ENCODE measurements around the gene SLC25A39.

Gene SLC25A39

DNA sequence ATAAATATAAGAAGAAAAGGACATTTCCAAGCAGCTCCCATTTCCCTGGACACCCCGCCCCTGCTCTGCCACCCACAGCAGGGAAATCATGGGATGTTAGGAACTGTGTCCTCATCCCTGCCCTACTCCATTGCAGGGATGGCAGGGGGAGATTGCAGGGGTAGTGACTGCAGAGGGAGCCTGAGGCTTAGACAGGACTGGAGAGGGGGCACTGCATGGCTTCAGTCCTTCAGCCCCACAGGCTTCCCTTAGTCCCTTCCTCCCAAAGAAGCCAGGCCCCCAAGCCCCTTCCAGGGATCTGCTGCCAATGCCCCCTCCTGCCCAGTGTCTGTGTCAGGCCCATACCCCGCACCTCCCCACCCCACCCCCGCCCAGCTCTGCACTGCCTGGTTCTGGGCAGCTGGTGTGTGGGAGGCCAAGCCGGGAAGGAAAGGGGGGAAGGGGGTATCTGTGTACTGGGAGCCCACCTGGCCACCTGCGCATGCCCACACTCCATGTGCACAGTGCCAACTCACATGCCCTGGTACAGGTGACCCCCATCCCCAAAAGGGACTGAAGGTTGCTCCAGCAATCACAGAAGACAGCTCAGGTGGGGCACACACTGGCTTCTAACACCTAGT is 13.0 kb downstream of the SLC25A39 start:
- DNase-seq: no peak

DNA sequence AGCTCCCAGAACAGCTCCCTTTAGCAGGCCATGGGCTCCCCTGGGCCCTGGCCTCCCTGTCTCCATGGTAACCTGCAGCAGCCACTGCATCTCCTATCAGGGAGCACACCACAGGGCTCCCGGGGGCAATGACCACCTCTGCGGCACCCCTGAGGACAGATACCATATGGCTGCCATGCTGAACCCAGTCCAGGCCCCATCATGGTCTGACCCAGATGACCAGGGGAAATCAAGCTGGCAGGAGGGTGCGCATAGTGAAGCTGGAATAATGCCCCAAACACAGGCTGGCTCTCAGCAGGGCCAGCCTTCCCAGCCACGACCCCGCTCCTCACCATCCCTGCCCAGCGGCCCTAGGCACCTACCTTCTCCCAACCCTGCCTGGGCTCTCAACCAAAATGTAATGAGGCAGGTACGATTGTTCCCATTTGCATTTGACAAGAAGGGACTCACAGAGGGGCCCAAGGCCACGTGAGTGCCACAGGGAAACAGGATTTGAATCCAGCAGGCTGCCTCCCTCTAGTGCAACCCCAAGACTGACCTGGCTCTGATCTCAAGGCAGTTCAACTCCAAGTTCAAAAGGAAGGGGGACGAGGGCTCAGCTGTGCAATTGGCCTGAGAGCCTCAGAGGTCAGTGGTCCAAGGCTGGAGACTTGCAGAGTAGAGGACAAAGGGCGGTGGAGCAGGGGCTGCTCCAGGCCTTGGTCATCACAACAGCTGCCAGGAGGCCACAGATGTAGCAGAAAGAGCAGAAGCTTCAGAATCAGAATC is 13.8 kb downstream of the SLC25A39 start:
- no peak for DNase-seq

DNA sequence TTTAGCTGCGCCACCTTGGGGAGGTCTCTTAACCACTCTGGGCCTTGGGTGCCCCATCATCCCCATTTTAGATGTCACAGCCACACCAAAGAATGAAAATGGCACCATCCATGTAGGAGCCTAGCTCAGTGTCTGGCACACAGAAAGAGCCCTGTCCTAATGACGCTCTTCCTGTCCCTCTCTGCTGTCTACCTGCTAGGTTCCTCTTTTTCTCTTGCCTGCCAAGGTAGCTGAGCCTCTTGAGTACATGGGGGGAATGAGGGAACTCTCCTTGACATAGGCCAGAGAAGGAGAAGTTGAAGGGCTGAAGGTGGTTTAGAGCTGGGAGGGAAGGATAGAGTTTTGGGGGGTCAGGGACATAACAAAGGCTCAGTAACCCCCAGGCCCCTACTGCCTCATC is 14.4 kb downstream of the SLC25A39 start:
- no peak for DNase-seq

DNA sequence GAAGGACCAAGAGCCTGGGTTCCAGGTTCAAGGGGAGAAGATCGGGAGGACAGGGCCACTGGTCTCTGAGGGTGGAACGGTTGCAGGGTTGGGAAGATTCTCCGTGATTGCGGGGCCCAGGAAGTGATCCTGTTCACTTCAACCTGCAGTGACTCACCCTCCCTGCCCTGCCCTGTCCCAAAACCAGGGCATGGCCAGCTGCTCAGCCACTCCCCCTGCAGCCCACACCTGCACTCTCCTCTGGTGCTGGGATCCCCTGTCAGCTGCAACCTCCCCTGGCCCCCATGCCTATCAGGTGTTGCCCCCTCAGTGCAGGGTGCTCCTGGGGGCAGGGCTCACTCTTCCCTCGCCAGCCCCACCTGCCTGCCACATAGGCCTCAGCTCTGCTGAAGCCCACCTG is 15.2 kb downstream of the SLC25A39 start:
- DNase-seq: no peak

DNA sequence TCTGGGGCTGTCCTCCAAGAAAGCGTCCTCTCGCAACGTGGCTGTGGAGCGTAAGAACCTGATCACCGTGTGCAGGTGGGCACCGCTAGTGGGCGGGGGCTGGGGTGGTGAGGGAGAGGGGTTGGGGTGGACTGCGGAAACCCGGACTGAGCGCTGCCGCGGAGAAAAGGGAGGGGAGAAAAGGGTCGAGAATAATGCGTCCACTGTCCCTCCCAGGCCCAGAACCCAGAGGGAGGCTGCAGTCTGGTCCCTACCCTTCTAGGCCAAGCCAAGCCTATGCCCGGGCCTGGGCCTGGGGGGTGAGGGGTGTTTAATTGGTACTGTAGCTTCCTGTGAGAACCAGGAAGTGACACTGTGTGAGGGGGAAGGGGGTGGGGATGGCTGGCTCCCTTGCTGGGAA is 15.8 kb downstream of the SLC25A39 start:
- no peak for DNase-seq

- peak; percentile 79 to 85 for DNase-seq
Observed at GRCh38 chr17:44308320-44308818, 16.3 kb downstream of the SLC25A39 start, which contains the start of gene RUNDC3A. Gene RUNDC3A, plus strand, starts transcription at chr17:44308601. Its CDS starts 232 bp downstream, at chr17:44308833.

DNA sequence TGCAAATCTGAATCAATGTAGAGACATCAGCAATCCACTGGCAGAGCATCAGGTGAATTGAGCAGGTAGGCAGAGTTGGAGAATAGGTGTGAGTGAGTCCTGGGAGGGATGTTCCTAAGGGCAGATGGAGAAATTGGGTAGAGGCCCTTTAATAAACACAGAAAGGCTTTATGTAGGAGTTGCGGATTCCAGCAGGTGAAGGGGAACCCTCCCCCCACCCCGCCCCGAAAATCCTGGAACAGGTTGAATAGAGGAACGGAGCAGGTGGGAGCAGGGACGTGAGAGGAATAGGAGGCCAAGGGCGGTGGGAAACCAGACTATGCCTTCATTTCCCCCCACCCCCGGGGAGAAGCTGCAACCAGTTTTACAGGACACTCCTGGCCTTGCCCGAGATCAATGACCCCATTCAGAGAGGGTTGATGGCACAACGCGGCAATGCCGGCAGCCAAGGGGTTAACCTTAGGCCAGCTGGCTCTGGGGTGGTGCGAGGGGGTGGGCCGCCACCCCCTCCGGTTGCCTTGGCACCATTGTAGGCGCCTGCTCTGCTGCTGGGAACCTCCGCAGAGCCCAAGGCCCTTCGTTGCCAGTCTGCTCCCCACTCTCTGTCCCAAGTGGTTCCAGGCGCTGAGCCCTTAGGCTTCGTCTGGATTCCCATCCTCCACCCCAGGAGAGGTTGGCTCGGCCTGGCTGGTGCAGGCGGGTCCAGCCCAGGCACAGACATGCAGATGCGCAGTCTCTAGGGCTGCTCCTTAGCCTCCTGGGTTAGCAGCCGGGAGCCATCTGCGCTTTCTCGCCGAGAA is 17.0 kb downstream of the SLC25A39 start:
- DNase-seq: no peak

- no peak for DNase-seq
Observed at GRCh38 chr17:44304651-44305050, 20.0 kb downstream of the SLC25A39 start.

DNA sequence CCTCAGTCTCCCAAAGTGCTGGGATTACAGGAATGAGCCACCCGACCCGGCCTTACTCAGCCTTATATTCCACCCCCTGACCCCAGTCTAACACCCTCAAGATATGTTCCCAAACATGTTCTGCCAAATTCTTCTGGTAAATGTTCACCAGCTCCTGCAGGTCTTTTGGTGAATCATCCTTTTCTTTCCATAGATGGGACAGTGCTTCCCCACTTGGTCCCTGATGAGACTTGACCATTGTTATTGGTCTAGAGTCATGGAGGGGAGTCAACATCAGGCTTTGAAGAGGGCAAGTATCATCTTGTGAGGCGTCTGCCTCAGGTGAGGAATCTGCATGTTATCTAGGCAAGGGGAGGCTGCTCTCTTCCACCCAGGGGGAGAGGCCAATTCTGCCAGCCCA is 26.6 kb downstream of the SLC25A39 start:
- no peak for DNase-seq

GRCh38 chr17:44293509-44294226 is 31.0 kb downstream of the SLC25A39 start:
- DNase-seq: no peak

DNA sequence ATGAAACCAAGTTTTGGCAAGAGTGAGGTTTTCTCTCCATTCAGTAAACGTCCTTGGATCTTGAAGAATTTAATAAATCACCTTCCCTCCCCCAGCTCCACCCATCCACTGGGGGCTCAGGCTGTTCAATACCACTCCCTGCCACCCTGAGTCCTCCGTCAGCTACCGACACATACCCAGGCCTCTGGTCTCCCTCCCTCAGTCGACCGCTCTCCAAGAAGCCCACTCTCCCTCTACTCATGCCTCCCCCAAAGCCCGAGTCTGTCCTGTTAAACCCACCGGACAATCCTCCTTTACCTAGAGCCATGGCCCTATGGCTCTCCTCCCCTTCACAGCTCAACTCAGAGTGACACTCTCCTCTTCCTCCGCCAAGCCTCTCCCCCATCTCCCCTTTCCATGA is 37.0 kb downstream of the SLC25A39 start:
- DNase-seq: no peak

DNA sequence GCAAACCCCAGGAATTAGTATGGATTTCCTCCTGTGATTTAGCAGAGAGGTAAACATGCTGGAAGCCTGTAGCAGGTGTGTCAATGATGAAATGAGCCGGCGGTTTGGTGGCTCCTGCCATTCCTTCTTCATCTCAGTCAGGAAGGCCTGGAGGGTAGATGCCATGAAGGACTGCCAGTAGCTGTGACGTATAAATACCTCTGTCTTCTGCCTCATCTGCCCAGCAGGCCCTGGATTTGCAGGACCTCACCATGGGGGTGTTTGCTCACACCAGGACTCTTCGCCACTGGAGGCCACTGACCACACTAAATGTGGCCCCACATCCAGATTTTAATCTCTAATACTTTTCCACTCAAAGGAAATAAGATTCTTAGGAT is 40.6 kb downstream of the SLC25A39 start:
- DNase-seq: no peak

DNA sequence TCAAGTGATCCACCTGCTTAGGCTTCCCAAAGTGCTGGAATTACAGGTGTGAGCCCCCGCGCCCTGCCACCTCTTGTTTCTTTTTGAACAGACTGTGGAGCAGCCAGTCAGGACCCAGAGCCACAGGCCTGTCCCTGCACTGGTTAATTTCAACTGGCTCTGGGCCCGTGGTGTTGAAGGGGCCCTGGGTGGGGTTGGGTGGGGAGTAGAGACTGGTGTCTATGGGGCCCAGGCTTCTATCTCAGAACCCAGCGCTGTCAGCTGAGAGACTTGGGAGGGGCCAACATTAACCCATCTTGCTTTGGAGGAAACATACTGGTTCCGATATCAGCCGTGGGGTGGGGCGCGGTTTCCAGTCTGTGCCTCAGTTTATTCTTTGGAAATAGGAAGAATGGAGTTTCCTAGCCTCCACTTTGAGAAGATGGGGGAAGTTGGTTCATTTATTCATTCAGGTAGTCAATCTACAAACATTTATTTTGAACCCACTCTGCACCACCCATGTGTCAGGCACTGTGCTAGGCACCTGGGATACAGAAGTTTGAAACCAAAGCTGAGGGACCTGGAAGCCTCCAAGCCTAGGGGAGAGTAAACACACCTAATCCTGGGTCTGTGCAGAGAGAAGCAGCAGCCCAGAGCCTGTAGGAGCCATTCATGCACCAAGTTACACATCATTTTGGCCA is 41.1 kb downstream of the SLC25A39 start:
- no peak for DNase-seq

GRCh38 chr17:44282264-44282663 is 42.4 kb downstream of the SLC25A39 start:
- no peak for DNase-seq

DNA sequence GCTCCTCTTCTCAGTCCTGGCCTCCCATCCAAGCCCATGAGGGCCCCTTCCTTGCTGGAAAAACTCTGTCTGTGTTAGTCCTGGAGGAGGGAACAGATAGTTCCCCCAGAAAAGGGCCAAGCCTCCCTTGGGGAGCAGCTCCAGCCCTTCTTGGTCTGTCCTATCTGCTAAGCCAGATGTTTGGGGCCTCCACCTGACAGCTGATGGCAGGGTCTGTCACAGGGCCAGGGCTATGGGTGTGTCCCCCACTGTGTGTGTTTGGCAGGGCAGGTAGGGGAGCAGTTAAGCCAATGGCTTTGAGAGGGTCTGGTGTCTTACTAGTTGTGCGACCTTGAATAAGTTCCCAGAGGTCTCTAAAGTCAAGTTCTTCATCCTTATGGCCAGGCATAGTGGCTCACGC is 43.1 kb downstream of the SLC25A39 start:
- no peak for DNase-seq

DNA sequence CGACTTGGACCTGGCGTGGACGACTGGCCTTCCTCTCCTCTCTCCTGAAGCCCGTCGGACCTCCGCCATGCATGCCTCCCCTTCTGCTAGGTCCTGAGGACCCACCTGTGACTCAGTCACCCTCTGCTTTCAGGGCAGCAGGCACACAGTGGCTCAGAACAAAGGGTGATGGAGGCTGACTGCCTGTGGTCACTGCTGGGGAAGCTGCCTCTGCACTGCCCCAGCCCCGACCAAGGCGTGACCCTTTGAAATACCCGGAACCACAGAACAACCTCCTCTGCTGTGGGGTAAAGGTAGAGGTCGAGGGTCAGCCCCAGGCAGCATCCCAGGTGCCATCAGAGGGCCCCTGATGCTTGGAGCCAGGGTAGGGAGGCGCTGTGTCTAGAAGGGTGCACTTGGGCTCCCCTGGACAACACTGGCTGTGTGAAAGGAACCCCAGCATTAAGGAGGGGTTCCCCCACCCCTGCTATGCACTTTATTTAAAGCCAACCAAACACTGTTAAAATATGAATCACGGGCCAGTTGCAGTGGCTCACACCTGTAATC is 44.2 kb downstream of the SLC25A39 start:
- no peak for DNase-seq

GRCh38 chr17:44279666-44280391 is 44.8 kb downstream of the SLC25A39 start:
- no peak for DNase-seq

DNA sequence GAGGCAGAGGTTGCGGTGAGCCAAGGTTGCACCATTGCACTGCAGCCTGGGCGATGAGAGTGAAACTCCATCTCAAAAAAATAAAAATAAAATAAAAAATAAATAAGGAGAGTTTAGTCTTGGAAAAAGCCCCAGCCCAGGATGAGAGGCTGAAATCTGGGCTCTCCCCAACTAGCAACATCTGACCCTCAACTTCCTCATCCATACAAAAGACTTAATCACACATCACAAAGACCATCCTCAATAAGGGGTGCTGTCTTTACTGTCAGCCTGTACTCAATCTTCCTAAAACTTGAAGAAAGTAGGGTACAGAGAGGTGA is 45.3 kb downstream of the SLC25A39 start:
- no peak for DNase-seq

GRCh38 chr17:44277976-44278375 is 46.6 kb downstream of the SLC25A39 start:
- no peak for DNase-seq

DNA sequence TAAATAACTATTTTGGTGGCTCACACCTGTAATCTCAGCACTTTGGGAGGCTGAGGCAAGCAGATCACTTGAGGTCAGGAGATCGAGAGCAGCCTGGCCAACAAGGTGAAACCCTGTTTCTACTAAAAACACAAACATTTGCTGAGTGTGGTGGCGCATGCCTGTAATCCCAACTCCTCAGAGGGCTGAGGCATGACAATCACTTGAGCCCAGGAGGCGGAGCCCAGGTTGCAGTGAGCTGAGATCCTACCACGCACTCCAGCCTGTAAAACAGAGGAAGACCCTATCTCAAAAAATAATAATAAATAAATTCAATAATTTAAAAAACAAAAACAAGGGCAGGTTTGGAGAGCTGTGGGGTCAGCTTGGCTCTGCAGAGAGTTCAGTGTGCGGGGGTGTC is 51.0 kb downstream of the SLC25A39 start:
- no peak for DNase-seq

GRCh38 chr17:44272954-44273353 is 51.7 kb downstream of the SLC25A39 start:
- no peak for DNase-seq

All from stimulated activated CD4-positive, alpha-beta T cell treated with anti-CD3 and anti-CD28 coated beads, Interleukin-4, amount 100 ng/mL, for 4 hours (primary cell).